Calu3 (cell line): ENCODE results near the gene DCANP1. TPM values are rescaled to one million over a fixed set of nuclear protein-coding genes. Genes with fewer than 3 reads are reported as not detected.

Source experiments
- BruUV-seq: library from RNA; stranded (reverse); fragments of 400-500 nt; replicated peaks from 2 replicates; lab custom pipeline; 2021; lab: Mats Ljungman, UMichigan
- CTCF ChIA-PET: fragments of 300-600 bp; sonication (Branson Sonifier 250); formaldehyde crosslinking; loops from one replicate; lab custom pipeline; 2022; ENCODE audit warnings: antibody characterized with exemption; lab: Charles Lee
- DNase-seq: peaks from one replicate; pipeline ENCODE4 v3.0.0; 2022
- H3K27ac Mint-ChIP-seq: one replicate; pipeline ENCODE4 v1.8.0; 2022; ENCODE audit warnings: mixed read lengths; ENCODE audit not compliant: unreplicated experiment
- H3K27me3 Mint-ChIP-seq: one replicate; pipeline ENCODE4 v1.8.0; 2022; ENCODE audit warnings: mixed read lengths; ENCODE audit not compliant: unreplicated experiment
- H3K36me3 Mint-ChIP-seq: one replicate; pipeline ENCODE4 v1.8.0; 2022; ENCODE audit warnings: mild to moderate bottlenecking, moderate library complexity, mixed read lengths; ENCODE audit not compliant: insufficient read depth, unreplicated experiment
- H3K4me1 Mint-ChIP-seq: one replicate; pipeline ENCODE4 v1.8.0; 2022; ENCODE audit warnings: mild to moderate bottlenecking, low read depth, mixed read lengths; ENCODE audit not compliant: unreplicated experiment
- H3K4me3 Mint-ChIP-seq: one replicate; pipeline ENCODE4 v1.8.0; 2022; ENCODE audit warnings: mild to moderate bottlenecking, low read depth, moderate library complexity, mixed read lengths; ENCODE audit not compliant: unreplicated experiment
- H3K9me3 Mint-ChIP-seq: one replicate; pipeline ENCODE4 v1.8.0; 2022; ENCODE audit warnings: low read depth, mixed read lengths; ENCODE audit not compliant: unreplicated experiment
- CTCF ChIP-seq: fragments of 200-600 bp; IDR thresholded peaks from one replicate; pipeline ENCODE4 v1.8.0; 2022; ENCODE audit warnings: antibody characterized with exemption; ENCODE audit not compliant: unreplicated experiment
- intact Hi-C: fragments of 100-400 bp; cut with micrococcal nuclease; formaldehyde crosslinking; loops from one replicate; pipeline ENCODE4 v1.10.0; 2022; ENCODE audit not compliant: unreplicated experiment
- total RNA-seq: library from RNA; stranded (reverse); gene quantifications from 2 replicates; pipeline ENCODE4 v1.2.3, GENCODE V29; 2022

DCANP1 gene
- total RNA-seq, 1 experiment from 2014 or later, result not detected

- no peak overlapping the region for H3K27ac Mint-ChIP-seq
- intact Hi-C loops, result no loop called here
- no peaks in the 10 kb centered on the region for H3K9me3 Mint-ChIP-seq
- no TSS peak for BruUV-seq
- no peak for TF ChIP-seq CTCF
- H3K27me3 Mint-ChIP-seq, result no peaks in the 10 kb centered on the region
- H3K4me3 Mint-ChIP-seq, result no peak overlapping the region
- no peaks in the 10 kb centered on the region for H3K4me1 Mint-ChIP-seq
- H3K36me3 Mint-ChIP-seq, result no peaks in the 10 kb centered on the region
- CTCF ChIA-PET, result no interaction called here
- no peak for DNase-seq
Measured at GRCh38 chr5:135477613-135478066, 30.5 kb upstream of the DCANP1 start.

GRCh38 chr5:135476615-135477581 lies 29.8 kb upstream of the DCANP1 start:
- BruUV-seq, result no TSS peak
- no peaks in the 10 kb centered on the region for H3K9me3 Mint-ChIP-seq
- no peaks in the 10 kb centered on the region for H3K4me1 Mint-ChIP-seq
- H3K36me3 Mint-ChIP-seq, result no peaks in the 10 kb centered on the region
- no peak for DNase-seq
- intact Hi-C loops, result no loop called here
- H3K27ac Mint-ChIP-seq, result no peak overlapping the region
- no peak for TF ChIP-seq CTCF
- no peaks in the 10 kb centered on the region for H3K27me3 Mint-ChIP-seq
- CTCF ChIA-PET, result no interaction called here
- no peak overlapping the region for H3K4me3 Mint-ChIP-seq

- CTCF ChIA-PET, result interaction anchor here (1.0 kb wide), 1 partner anchor 92 kb away, joined by 4 read pairs; no protein-coding TSS in a partner anchor
- Mint-ChIP-seq H3K4me1 (no peaks in the 10 kb centered on the region), H3K36me3 (no peaks in the 10 kb centered on the region), H3K9me3 (no peaks in the 10 kb centered on the region), H3K27me3 (no peaks in the 10 kb centered on the region), H3K27ac (no peak overlapping the region), H3K4me3 (no peak overlapping the region)
- no peak for TF ChIP-seq CTCF
- DNase-seq, result no peak
- intact Hi-C loops, result no loop called here
- no TSS peak for BruUV-seq
Measured at GRCh38 chr5:135473956-135474670, 27.0 kb upstream of the DCANP1 start.

- no TSS peak for BruUV-seq
- CTCF ChIA-PET, result no interaction called here
- Mint-ChIP-seq H3K4me1 (no peaks in the 10 kb centered on the region), H3K4me3 (no peak overlapping the region), H3K27ac (no peak overlapping the region), H3K9me3 (no peaks in the 10 kb centered on the region), H3K36me3 (no peaks in the 10 kb centered on the region), H3K27me3 (no peaks in the 10 kb centered on the region)
- DNase-seq, result no peak
- no peak for TF ChIP-seq CTCF
- intact Hi-C loops, result no loop called here
Measured at GRCh38 chr5:135472141-135472540, 25.0 kb upstream of the DCANP1 start.
